Neural cell (in vitro differentiated cells): Measurements from ENCODE around the gene LRRTM3.

Source experiments
- EP300 ChIP-seq: fragments of 450-650 bp; conservative IDR thresholded peaks from 2 replicates; pipeline ENCODE4 v1.6.1; 2014; ENCODE audit warnings: antibody characterized with exemption, mild to moderate bottlenecking, moderate library complexity; ENCODE audit not compliant: poor library complexity, severe bottlenecking
- EZH2 ChIP-seq: fragments of 200-600, 300-800 bp; shearing (Covaris generic), sonication (generic); IDR thresholded peaks from 2 replicates; pipeline ENCODE4 v1.6.1; 2014; ENCODE audit warnings: antibody characterized with exemption, low read length, borderline replicate concordance, mild to moderate bottlenecking; ENCODE audit not compliant: insufficient read depth, poor library complexity, severe bottlenecking
- MXI1 ChIP-seq: fragments of 450-650 bp; conservative IDR thresholded peaks from 2 replicates; pipeline ENCODE4 v1.6.1; 2014; ENCODE audit warnings: antibody characterized with exemption, mild to moderate bottlenecking; ENCODE audit not compliant: poor library complexity, severe bottlenecking
- POLR2AphosphoS5 ChIP-seq: IDR thresholded peaks from 2 replicates; pipeline ENCODE4 v1.6.1; 2012
- RAD21 ChIP-seq: fragments of 450-650 bp; conservative IDR thresholded peaks from 2 replicates; pipeline ENCODE4 v1.6.1; 2014; ENCODE audit warnings: antibody characterized with exemption, mild to moderate bottlenecking, moderate library complexity
- SMC3 ChIP-seq: fragments of 450-650 bp; conservative IDR thresholded peaks from 2 replicates; pipeline ENCODE4 v1.6.1; 2014; ENCODE audit warnings: antibody characterized with exemption, mild to moderate bottlenecking, moderate library complexity; ENCODE audit not compliant: poor library complexity
- TAF1 ChIP-seq: IDR thresholded peaks from 2 replicates; pipeline ENCODE4 v1.6.1; 2012; ENCODE audit warnings: low read depth
- TF ChIP-seq, protein P1 (sequence below): fragments of 450-650 bp; IDR thresholded peaks from 2 replicates; pipeline ENCODE4 v1.5.1; 2014; ENCODE audit warnings: antibody characterized with exemption, mild to moderate bottlenecking, moderate library complexity; ENCODE audit not compliant: poor library complexity, severe bottlenecking

- TF ChIP-seq EZH2 (no peak), POLR2AphosphoS5 (no peak), SMC3 (no peak), EP300 (no peak), RAD21 (no peak), MXI1 (no peak), TAF1 (no peak)
- TF ChIP-seq, protein P1, sequence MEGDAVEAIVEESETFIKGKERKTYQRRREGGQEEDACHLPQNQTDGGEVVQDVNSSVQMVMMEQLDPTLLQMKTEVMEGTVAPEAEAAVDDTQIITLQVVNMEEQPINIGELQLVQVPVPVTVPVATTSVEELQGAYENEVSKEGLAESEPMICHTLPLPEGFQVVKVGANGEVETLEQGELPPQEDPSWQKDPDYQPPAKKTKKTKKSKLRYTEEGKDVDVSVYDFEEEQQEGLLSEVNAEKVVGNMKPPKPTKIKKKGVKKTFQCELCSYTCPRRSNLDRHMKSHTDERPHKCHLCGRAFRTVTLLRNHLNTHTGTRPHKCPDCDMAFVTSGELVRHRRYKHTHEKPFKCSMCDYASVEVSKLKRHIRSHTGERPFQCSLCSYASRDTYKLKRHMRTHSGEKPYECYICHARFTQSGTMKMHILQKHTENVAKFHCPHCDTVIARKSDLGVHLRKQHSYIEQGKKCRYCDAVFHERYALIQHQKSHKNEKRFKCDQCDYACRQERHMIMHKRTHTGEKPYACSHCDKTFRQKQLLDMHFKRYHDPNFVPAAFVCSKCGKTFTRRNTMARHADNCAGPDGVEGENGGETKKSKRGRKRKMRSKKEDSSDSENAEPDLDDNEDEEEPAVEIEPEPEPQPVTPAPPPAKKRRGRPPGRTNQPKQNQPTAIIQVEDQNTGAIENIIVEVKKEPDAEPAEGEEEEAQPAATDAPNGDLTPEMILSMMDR = no peak
These were observed 80.1 kb downstream of the LRRTM3 start for GRCh38 chr10:67005981-67006380.
